Measurements from ENCODE around the gene ARHGEF28.

- TF ChIP-seq POLR2A (IDR thresholded peaks at IDR 0.05) (no peak), CTCF (IDR thresholded peaks at IDR 0.05) (no peak)
Measured at GRCh38 chr5:73899055-73899454, 273.1 kb downstream of the ARHGEF28 start.
